ENCODE results near the gene CLCNKA.

CLCNKA gene

DNA sequence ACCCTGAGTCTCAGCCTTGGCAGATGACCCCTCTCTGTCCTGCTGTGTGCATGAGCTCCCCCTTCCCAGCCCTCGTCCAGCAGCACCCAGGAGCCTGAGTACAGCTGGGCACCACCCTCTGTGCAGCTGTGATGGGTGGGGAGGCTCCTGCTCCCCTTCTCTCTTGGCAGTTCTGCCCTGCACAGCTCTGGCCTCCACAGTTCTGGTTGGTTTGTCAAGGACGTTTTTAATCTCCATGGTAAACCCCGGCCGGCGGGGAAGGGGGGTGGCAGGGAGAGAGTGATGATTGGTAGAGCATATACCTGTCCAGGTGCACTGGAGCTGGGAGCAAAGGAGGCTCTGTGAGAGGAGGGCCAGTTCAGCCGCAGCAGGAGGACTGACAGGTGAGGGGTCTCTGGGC is at the start of gene CLCNKA:
Gene CLCNKA, plus strand, starts transcription at position 356 of the 400 bp plus-strand sequence. CDS start 584 bp downstream, outside the sequence.
- Histone ChIP-seq H3K36me3 (ENCODE audit: control insufficient read depth, insufficient read depth, low read length) (no peaks in the 10 kb centered on the region), H3K9me3 (ENCODE audit: control insufficient read depth, low read length) (no peaks in the 10 kb centered on the region), H2AFZ (no peak within 1 kb of the TSS), H3K27ac (peak within 1 kb of the TSS; percentile 99), H3K4me2 (ENCODE audit: low read length) (peak within 1 kb of the TSS; percentile 72), H3K9ac (no peak within 1 kb of the TSS), H3K79me2 (no peaks in the 10 kb centered on the region), H3K4me1 (peaks cover 46% of the 10 kb centered on the region), H3K27me3 (ENCODE audit: control insufficient read depth, insufficient read depth, low read length) (no peaks in the 10 kb centered on the region), H3K4me3 (ENCODE audit: low read depth, low read length) (peak within 1 kb of the TSS; percentile 42)
- TF ChIP-seq, protein P1, sequence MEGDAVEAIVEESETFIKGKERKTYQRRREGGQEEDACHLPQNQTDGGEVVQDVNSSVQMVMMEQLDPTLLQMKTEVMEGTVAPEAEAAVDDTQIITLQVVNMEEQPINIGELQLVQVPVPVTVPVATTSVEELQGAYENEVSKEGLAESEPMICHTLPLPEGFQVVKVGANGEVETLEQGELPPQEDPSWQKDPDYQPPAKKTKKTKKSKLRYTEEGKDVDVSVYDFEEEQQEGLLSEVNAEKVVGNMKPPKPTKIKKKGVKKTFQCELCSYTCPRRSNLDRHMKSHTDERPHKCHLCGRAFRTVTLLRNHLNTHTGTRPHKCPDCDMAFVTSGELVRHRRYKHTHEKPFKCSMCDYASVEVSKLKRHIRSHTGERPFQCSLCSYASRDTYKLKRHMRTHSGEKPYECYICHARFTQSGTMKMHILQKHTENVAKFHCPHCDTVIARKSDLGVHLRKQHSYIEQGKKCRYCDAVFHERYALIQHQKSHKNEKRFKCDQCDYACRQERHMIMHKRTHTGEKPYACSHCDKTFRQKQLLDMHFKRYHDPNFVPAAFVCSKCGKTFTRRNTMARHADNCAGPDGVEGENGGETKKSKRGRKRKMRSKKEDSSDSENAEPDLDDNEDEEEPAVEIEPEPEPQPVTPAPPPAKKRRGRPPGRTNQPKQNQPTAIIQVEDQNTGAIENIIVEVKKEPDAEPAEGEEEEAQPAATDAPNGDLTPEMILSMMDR (IDR thresholded peaks at IDR 0.05) = no peak

DNA sequence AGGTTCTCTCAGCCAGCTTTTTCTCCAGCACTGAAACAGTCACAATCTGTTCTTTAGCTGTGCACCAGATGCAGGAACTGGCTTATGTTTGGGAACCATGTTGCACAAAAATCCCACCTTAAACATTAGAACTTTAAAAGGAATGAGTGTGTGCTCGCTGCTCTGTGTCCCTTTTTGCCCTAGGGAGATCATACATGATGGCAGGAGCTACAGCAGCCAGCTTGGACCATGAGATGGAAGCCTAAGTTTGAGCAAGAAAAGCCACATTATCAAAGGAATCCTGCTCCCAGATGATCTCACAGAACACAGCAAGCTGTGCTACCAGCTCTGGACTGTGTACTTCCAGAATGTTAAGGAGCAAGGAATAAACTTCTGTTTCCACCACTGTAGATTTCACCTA is 49.4 kb upstream of the CLCNKA start:
- no peaks in the 10 kb centered on the region for H3K36me3 ChIP-seq (ENCODE audit: control insufficient read depth, insufficient read depth, low read length)
- no peak overlapping the region for H2AFZ ChIP-seq
- no peak overlapping the region for H3K9ac ChIP-seq
- no peak overlapping the region for H3K4me3 ChIP-seq (ENCODE audit: low read depth, low read length)
- H3K27ac ChIP-seq = no peak overlapping the region
- no peak overlapping the region for H3K4me2 ChIP-seq (ENCODE audit: low read length)
- peaks cover 34% of the 10 kb centered on the region for H3K79me2 ChIP-seq
- no peaks in the 10 kb centered on the region for H3K9me3 ChIP-seq (ENCODE audit: control insufficient read depth, low read length)
- TF ChIP-seq, protein P1 (IDR thresholded peaks at IDR 0.05) = no peak
- no peaks in the 10 kb centered on the region for H3K4me1 ChIP-seq
- H3K27me3 ChIP-seq (ENCODE audit: control insufficient read depth, insufficient read depth, low read length) = no peaks in the 10 kb centered on the region

DNA sequence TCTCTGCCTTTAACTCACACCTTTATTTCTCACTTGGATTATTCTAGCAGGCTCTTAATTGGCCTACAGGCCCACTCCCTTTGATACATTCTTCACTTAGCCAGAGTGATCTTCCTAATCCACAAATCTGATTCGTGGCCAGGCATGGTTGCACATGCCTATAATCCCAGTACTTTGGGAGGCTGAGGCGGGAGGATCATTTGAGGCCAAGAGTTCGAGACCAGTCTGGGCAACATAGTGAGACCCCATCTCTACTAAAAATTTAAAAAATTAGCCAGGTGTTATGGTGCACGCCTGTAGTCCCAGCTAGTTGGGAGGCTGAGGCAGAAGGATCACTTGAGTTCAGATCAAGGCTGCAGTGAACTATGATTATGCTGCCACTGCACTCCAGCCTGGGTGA is 48.1 kb upstream of the CLCNKA start:
- peaks cover 27% of the 10 kb centered on the region for H3K79me2 ChIP-seq
- TF ChIP-seq, protein P1 (IDR thresholded peaks at IDR 0.05) = no peak

DNA sequence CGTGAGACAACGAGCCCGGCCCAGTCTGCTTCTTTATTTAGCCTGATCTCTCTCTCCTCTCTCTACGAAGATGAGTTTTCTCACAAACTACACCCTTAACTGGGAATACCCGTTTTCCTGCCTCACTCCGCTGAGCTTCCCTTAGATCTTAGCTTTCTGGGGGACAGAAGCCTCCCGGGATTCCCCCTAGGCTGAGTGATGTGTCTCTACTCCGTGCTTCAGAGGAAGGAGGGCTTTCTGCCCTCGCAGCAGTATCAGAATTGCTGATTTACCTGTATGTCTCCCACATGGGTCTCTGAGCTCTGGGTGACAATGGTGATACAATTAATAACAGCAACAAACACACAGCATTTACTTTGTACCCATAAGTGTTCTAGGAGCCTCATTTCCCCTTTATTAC is 47.0 kb upstream of the CLCNKA start:
- no peaks in the 10 kb centered on the region for H3K9me3 ChIP-seq (ENCODE audit: control insufficient read depth, low read length)
- H3K4me2 ChIP-seq (ENCODE audit: low read length) = peak overlapping the region; percentile 91
- no peak overlapping the region for H3K27ac ChIP-seq
- peaks cover 20% of the 10 kb centered on the region for H3K79me2 ChIP-seq
- TF ChIP-seq, protein P1 (IDR thresholded peaks at IDR 0.05) = no peak
- H3K4me1 ChIP-seq = no peaks in the 10 kb centered on the region
- H3K9ac ChIP-seq = no peak overlapping the region
- H3K27me3 ChIP-seq (ENCODE audit: control insufficient read depth, insufficient read depth, low read length) = no peaks in the 10 kb centered on the region
- no peaks in the 10 kb centered on the region for H3K36me3 ChIP-seq (ENCODE audit: control insufficient read depth, insufficient read depth, low read length)
- H3K4me3 ChIP-seq (ENCODE audit: low read depth, low read length) = peak overlapping the region; percentile 94
- H2AFZ ChIP-seq = no peak overlapping the region

More for the DNA sequence above, 48.1 kb upstream of the CLCNKA start:
- no peaks in the 10 kb centered on the region for H3K4me1 ChIP-seq
- H2AFZ ChIP-seq = no peak overlapping the region
- H3K27ac ChIP-seq = no peak overlapping the region
- no peaks in the 10 kb centered on the region for H3K9me3 ChIP-seq (ENCODE audit: control insufficient read depth, low read length)
- H3K4me2 ChIP-seq (ENCODE audit: low read length) = no peak overlapping the region
- no peak overlapping the region for H3K4me3 ChIP-seq (ENCODE audit: low read depth, low read length)
- no peak overlapping the region for H3K9ac ChIP-seq
- H3K27me3 ChIP-seq (ENCODE audit: control insufficient read depth, insufficient read depth, low read length) = no peaks in the 10 kb centered on the region
- H3K36me3 ChIP-seq (ENCODE audit: control insufficient read depth, insufficient read depth, low read length) = no peaks in the 10 kb centered on the region

DNA sequence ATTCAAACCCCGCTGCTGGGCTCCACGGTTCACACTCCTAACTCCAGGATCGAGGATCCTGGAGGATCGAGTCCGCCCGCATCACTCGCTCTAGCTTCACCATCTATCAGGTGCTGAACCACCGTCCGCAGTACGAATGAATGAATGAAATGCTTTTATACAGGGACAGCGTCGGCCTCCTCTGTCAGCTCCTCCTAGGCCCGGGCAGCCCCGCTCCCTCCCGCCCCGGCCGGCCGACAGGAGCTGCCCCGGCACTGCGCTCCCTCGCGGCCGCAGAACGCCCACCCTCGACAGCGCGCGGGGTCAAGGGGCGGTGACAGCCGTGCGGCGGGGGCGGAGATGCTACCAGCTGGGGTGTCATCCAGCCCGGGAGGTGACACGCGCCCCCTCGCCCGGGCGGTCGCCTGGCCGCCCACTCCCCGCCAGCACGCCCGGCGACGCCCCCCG is 46.5 kb upstream of the CLCNKA start:
- Histone ChIP-seq H3K4me1 (no peaks in the 10 kb centered on the region), H3K4me3 (ENCODE audit: low read depth, low read length) (peak overlapping the region; percentile 94), H3K36me3 (ENCODE audit: control insufficient read depth, insufficient read depth, low read length) (no peaks in the 10 kb centered on the region), H2AFZ (peak overlapping the region; percentile 92), H3K9me3 (ENCODE audit: control insufficient read depth, low read length) (no peaks in the 10 kb centered on the region), H3K27ac (no peak overlapping the region), H3K9ac (no peak overlapping the region), H3K79me2 (peaks cover 20% of the 10 kb centered on the region), H3K27me3 (ENCODE audit: control insufficient read depth, insufficient read depth, low read length) (no peaks in the 10 kb centered on the region), H3K4me2 (ENCODE audit: low read length) (peak overlapping the region; percentile 91)
- TF ChIP-seq, protein P1 (IDR thresholded peaks at IDR 0.05) = no peak

Data from parathyroid adenoma (tissue), 2 donors.